Loucy (cell line): Measurements from ENCODE around the gene ZNF48.

Experiments used
- H2AFZ ChIP-seq: fragments of 200-600 bp; sonication (generic); 2 replicates; pipeline ENCODE4 v1.6.0; 2016; ENCODE audit warnings: antibody characterized with exemption, mild to moderate bottlenecking, low read length, moderate library complexity
- H3F3A ChIP-seq: fragments of 200-600 bp; 2 replicates; pipeline ENCODE4 v1.6.0; 2016; ENCODE audit warnings: antibody characterized with exemption, low read depth, mild to moderate bottlenecking
- H3K27me3 ChIP-seq: fragments of 200-600 bp; sonication (generic); 2 replicates; pipeline ENCODE4 v1.6.1; 2014; ENCODE audit warnings: low read length, mild to moderate bottlenecking; ENCODE audit not compliant: insufficient read depth, poor library complexity, severe bottlenecking
- H3K36me3 ChIP-seq: fragments of 200-600 bp; sonication (generic); 2 replicates; pipeline ENCODE4 v1.6.1; 2016; ENCODE audit warnings: low read length; ENCODE audit not compliant: insufficient read depth
- H3K4me1 ChIP-seq: fragments of 200-600 bp; sonication (generic); 2 replicates; pipeline ENCODE4 v1.5.1; 2014; ENCODE audit warnings: low read length, mild to moderate bottlenecking; ENCODE audit not compliant: insufficient read depth, poor library complexity, severe bottlenecking
- H3K4me2 ChIP-seq: fragments of 200-600 bp; sonication (generic); 2 replicates; pipeline ENCODE4 v1.6.0; 2014; ENCODE audit warnings: antibody characterized with exemption, low read length, low read depth, mild to moderate bottlenecking; ENCODE audit not compliant: poor library complexity, severe bottlenecking
- H3K4me3 ChIP-seq: fragments of 200-600 bp; sonication (generic); 2 replicates; pipeline ENCODE4 v1.5.1; 2014; ENCODE audit warnings: low read length, mild to moderate bottlenecking, mixed read lengths; ENCODE audit not compliant: poor library complexity, severe bottlenecking
- H3K79me2 ChIP-seq: fragments of 200-600 bp; sonication (generic); 2 replicates; pipeline ENCODE4 v1.6.1; 2014; ENCODE audit warnings: low read length; ENCODE audit not compliant: insufficient read depth
- H3K9ac ChIP-seq: fragments of 200-600 bp; sonication (generic); 2 replicates; pipeline ENCODE4 v1.6.0; 2014; ENCODE audit warnings: mild to moderate bottlenecking, low read depth, low read length, moderate library complexity; ENCODE audit not compliant: poor library complexity, severe bottlenecking
- H3K9me2 ChIP-seq: fragments of 200-600 bp; sonication (generic); replicated peaks from 2 replicates; pipeline ENCODE4 v1.6.1; 2016; ENCODE audit warnings: low read depth, low read length, mixed read lengths
- H3K9me3 ChIP-seq: fragments of 200-600 bp; sonication (generic); 2 replicates; pipeline ENCODE4 v1.6.1; 2014; ENCODE audit warnings: mild to moderate bottlenecking, antibody characterized with exemption, low read length, low read depth; ENCODE audit not compliant: insufficient read depth
- H4K20me1 ChIP-seq: fragments of 200-600 bp; sonication (generic); 2 replicates; pipeline ENCODE4 v1.6.0; 2014; ENCODE audit warnings: antibody characterized with exemption, low read length, mild to moderate bottlenecking; ENCODE audit not compliant: insufficient read depth, poor library complexity, severe bottlenecking
- CTCF ChIP-seq: fragments of 200-600 bp; sonication (generic); conservative IDR thresholded peaks from 2 replicates; pipeline ENCODE4 v1.5.1; 2014; ENCODE audit warnings: mild to moderate bottlenecking, antibody characterized with exemption, low read length
- EZH2phosphoT487 ChIP-seq: fragments of 200-600 bp; IDR thresholded peaks from 2 replicates; pipeline ENCODE4 v1.6.1; 2018; ENCODE audit warnings: antibody characterized with exemption, mild to moderate bottlenecking, moderate library complexity, borderline replicate concordance

ZNF48 gene

GRCh38 chr16:30382111-30382881 lies 12.9 kb upstream of the ZNF48 start, which contains the start of gene SEPTIN1:
SEPTIN1 (minus strand) TSS chr16:30382561; CDS start chr16:30382542, 19 bp downstream.
- H2AFZ ChIP-seq = peak within 1 kb of the TSS; percentile 89

GRCh38 chr16:30383521-30383920 lies 11.7 kb upstream of the ZNF48 start:
- peak overlapping the region; percentile 85 for H3K9ac ChIP-seq
- H3F3A ChIP-seq = peaks cover under 1% of the 10 kb centered on the region
- H3K9me2 ChIP-seq = no peaks in the 10 kb centered on the region
- no peaks in the 10 kb centered on the region for H3K36me3 ChIP-seq
- H3K4me2 ChIP-seq = peak overlapping the region; percentile 88
- H2AFZ ChIP-seq = no peak overlapping the region
- H3K27me3 ChIP-seq = no peaks in the 10 kb centered on the region
- peaks cover 40% of the 10 kb centered on the region for H3K79me2 ChIP-seq
- peak overlapping the region; percentile 94 for H3K4me3 ChIP-seq
- no peak for TF ChIP-seq EZH2phosphoT487
- peaks cover 13% of the 10 kb centered on the region for H4K20me1 ChIP-seq
- no peaks in the 10 kb centered on the region for H3K9me3 ChIP-seq
- peaks cover 46% of the 10 kb centered on the region for H3K4me1 ChIP-seq

More at GRCh38 chr16:30382111-30382881, 12.9 kb upstream of the ZNF48 start, which contains the start of gene SEPTIN1:
- Histone ChIP-seq H3K27me3 (no peaks in the 10 kb centered on the region), H4K20me1 (peaks cover 13% of the 10 kb centered on the region), H3K9ac (peak within 1 kb of the TSS; percentile 85), H3K4me2 (peak within 1 kb of the TSS; percentile 88), H3K4me3 (peak within 1 kb of the TSS; percentile 94), H3K9me2 (no peaks in the 10 kb centered on the region), H3K36me3 (no peaks in the 10 kb centered on the region), H3K4me1 (peaks cover 50% of the 10 kb centered on the region), H3K79me2 (peaks cover 40% of the 10 kb centered on the region), H3F3A (peaks cover 9% of the 10 kb centered on the region), H3K9me3 (no peaks in the 10 kb centered on the region)
- no peak for TF ChIP-seq EZH2phosphoT487
- TF ChIP-seq CTCF = no peak

- no peaks in the 10 kb centered on the region for H3K27me3 ChIP-seq
- H3F3A ChIP-seq = peaks cover 10% of the 10 kb centered on the region
- peaks cover 8% of the 10 kb centered on the region; the same call in 1 of the 2 replicates for H3K36me3 ChIP-seq
- H3K9ac ChIP-seq = peak overlapping the region; percentile 89
- H4K20me1 ChIP-seq = peaks cover 17% of the 10 kb centered on the region
- H3K4me2 ChIP-seq = peak overlapping the region; percentile 94
- TF ChIP-seq EZH2phosphoT487 (no peak), CTCF (no peak)
- peak overlapping the region; percentile 98 for H2AFZ ChIP-seq
- peaks cover 45% of the 10 kb centered on the region for H3K79me2 ChIP-seq
- H3K9me2 ChIP-seq = no peaks in the 10 kb centered on the region
- H3K4me1 ChIP-seq = peaks cover 46% of the 10 kb centered on the region
- peak overlapping the region; percentile 99 for H3K4me3 ChIP-seq
- no peaks in the 10 kb centered on the region for H3K9me3 ChIP-seq
Measured at GRCh38 chr16:30394592-30395154, 547 bp upstream of the ZNF48 start.
